Stromal cell of bone marrow (primary cell): ENCODE results near the gene CMPK2.

Source experiments
- DNase-seq: peaks from one replicate; pipeline ENCODE4 v3.0.0-alpha.2; 2012; ENCODE audit warnings: low read depth

CMPK2 gene

DNA sequence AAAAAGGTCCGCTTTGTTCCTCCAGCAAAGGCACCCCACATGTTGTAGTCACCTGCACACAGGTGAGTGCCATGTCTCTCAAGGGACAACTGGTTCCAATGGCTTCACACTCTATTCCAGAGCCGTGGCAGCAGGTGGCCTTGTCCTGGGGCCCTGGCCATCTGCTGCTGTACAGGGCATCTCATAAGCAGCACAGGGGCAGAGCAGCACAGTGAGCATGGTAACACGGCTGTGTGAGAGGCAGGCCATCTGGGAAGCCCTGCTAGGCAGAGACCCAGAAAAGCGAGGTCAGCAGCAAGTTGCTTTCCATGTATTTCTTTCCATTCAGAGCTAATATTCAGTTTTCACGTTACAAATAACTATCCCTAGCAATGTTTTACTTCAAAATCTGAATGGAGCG is 54.7 kb downstream of the CMPK2 start:
- no peak for DNase-seq

DNA sequence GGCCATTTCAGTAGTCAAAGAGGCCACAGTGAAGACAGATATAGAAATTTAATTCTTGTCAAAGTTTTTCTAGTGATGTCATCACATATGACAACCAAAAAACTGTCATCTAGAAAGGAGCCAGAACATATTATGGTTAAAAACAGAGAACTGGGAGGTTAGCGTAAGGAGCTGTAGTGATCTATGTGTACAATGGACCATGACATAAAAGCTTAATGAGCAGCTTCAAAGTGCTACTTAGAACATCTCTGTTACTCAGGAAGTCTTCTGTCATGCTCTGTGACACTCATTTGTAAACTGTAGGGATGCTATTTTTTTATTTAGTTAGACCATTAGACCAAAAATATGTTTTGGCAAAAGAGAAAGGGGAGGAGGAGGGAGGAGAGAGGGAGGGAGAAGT is 57.3 kb downstream of the CMPK2 start:
- no peak for DNase-seq

GRCh38 chr2:6806604-6807003 is 59.1 kb downstream of the CMPK2 start:
- DNase-seq = no peak

- no peak for DNase-seq
Observed at GRCh38 chr2:6800553-6800952, 65.2 kb downstream of the CMPK2 start.
